ENCODE results near the gene TNFAIP8L1.

The TNFAIP8L1 gene

DNA sequence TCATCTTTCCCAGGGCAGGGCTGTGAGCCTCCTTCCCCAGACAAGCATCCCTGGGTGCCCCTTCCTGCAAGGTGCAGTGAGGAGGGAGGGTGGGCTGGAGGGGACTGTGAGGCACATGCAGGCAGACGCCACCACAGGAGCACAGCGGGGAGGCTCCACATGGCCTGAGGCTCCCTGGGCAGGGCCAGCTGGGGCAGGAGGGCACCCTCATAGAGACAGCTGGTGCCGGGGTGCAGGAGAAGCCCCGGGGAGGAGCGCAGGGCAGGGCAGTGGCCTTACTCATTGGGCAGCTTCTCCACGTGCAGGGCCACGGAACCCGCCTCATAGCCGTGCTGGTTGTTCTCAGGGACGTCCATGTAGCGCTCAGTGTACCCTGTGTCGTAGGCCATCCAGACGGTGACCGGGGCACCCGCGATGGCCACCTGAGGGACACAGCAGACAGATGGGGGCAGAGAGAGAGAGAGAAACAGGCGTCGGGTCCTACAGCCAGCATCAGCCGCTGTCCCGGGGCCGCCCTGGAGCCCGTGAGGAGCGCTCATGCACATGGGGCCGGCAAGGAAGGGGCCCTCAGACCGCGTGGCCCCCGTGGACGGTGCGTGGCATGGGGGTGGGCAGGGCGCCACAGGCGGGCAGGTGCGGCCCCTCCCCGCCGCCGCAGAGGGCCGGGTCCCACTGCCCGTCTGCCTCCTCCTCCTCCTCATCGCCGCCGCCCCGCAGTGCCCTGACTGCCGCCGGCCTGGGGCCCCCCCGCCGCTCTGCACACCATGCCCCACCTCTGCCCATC lies 43.3 kb downstream of the TNFAIP8L1 start:
- Histone ChIP-seq H3K4me3 (ENCODE audit: extremely low read depth, insufficient read depth, low read length, poor library complexity, severe bottlenecking) (no peak overlapping the region), H3K36me3 (ENCODE audit: control insufficient read depth, insufficient read depth, low read length) (peaks cover 65% of the 10 kb centered on the region), H3K27ac (ENCODE audit: low read depth, low read length, severe bottlenecking) (no peak overlapping the region), H3K4me1 (ENCODE audit: control insufficient read depth, insufficient read depth, low read length, poor library complexity, severe bottlenecking) (no peaks in the 10 kb centered on the region), H3K9me3 (ENCODE audit: control insufficient read depth, low read length) (no peaks in the 10 kb centered on the region)
- 97 to 98% methylated on average over 30 to 41 of the region's 45 CpGs for WGBS, 2 experiments (ENCODE audit: insufficient coverage in 2 of 2)

DNA sequence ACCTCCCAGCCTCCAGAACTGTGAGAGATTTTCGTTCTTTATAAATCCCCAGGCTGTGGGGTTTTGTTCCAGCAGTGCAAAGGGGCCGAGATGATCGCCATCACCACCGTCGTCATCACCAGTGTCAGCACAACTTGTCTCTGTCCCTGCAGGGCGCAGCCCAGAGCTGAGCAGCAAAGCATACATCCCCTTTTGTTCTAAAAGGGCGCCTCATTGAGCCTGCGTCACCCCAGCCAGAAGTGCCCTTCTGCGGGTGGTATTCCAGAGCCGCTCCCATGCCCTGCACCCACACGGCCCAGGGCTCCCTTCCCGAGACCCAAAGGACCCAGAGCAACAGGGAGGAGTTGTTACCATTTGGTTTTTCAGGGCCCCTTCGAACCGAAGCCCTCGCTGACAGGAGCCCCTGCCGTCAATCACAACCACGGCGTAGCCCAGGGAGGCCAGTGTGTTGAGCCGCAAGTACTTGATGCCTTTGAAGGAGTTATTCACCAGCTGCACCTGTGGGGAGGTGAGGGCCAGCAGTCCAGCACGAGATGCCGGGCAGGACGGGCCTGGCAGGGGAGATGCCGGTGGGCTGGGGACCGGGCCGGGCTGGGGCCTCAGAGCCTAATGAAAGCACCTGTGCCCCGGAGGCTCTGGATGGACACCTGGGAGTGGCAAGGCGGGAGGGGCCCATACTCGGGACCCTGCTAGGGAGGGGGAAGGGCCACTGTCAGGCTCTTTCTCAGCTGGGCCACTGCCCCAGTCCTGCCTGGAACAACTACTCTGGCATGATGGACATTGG lies 45.2 kb downstream of the TNFAIP8L1 start:
- Histone ChIP-seq H3K36me3 (ENCODE audit: control insufficient read depth, insufficient read depth, low read length) (peaks cover 62% of the 10 kb centered on the region), H3K4me3 (ENCODE audit: extremely low read depth, insufficient read depth, low read length, poor library complexity, severe bottlenecking) (no peak overlapping the region), H3K4me1 (ENCODE audit: control insufficient read depth, insufficient read depth, low read length, poor library complexity, severe bottlenecking) (no peaks in the 10 kb centered on the region), H3K27ac (ENCODE audit: low read depth, low read length, severe bottlenecking) (no peak overlapping the region), H3K9me3 (ENCODE audit: control insufficient read depth, low read length) (no peaks in the 10 kb centered on the region)
- 96% methylated on average over 26 to 28 of the region's 28 CpGs for WGBS, 2 experiments (ENCODE audit: insufficient coverage in 2 of 2)

DNA sequence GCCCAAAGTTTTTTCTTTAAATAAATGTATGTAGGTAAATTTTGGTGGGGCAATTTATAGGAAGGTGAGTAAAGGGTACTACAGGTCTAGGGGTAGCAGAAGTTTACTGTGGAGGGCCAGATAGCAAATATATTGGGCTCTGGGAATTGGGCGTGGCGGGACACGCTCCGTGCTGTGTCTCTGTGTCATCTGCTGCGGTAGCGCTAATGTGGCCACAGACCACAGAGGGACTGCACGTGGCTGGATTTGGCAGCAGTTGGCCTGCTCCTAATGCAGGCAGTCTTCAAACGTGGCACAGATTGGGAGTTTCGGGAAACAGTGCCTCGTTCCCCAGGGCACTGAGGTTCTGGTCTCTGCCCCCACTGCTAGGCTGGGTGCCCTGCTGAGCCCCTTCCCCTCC lies 47.4 kb downstream of the TNFAIP8L1 start:
- no peak overlapping the region for H3K27ac ChIP-seq (ENCODE audit: low read depth, low read length, severe bottlenecking)
- H3K9me3 ChIP-seq (ENCODE audit: control insufficient read depth, low read length) = no peaks in the 10 kb centered on the region
- H3K4me1 ChIP-seq (ENCODE audit: control insufficient read depth, insufficient read depth, low read length, poor library complexity, severe bottlenecking) = no peaks in the 10 kb centered on the region
- peaks cover 67% of the 10 kb centered on the region for H3K36me3 ChIP-seq (ENCODE audit: control insufficient read depth, insufficient read depth, low read length)
- no peak overlapping the region for H3K4me3 ChIP-seq (ENCODE audit: extremely low read depth, insufficient read depth, low read length, poor library complexity, severe bottlenecking)
- WGBS, 2 experiments (ENCODE audit: insufficient coverage in 2 of 2) = 94 to 99% methylated on average over 9 to 10 of the region's 10 CpGs

DNA sequence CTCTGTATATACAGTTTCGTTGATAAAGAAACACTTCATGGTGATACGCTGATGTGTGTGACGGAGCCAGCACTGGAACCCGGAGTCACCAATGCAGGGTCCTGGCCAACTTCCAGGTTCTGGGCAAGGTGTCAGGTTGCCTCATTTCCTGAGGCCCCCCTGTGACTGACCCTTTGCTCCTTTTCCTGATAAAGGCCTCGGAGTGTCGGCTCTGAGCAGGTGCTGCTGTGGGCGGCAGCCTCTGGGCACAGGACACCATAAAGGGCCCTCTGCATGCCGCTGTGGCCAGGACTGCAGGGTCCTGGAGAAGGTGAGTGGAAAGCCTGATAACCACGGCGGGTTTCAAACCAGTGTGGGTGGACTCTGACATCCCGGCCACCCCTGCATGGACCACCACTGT lies 48.1 kb downstream of the TNFAIP8L1 start:
- Histone ChIP-seq H3K4me1 (ENCODE audit: control insufficient read depth, insufficient read depth, low read length, poor library complexity, severe bottlenecking) (no peaks in the 10 kb centered on the region), H3K9me3 (ENCODE audit: control insufficient read depth, low read length) (no peaks in the 10 kb centered on the region), H3K27ac (ENCODE audit: low read depth, low read length, severe bottlenecking) (no peak overlapping the region), H3K36me3 (ENCODE audit: control insufficient read depth, insufficient read depth, low read length) (peaks cover 61% of the 10 kb centered on the region), H3K4me3 (ENCODE audit: extremely low read depth, insufficient read depth, low read length, poor library complexity, severe bottlenecking) (no peak overlapping the region)
- WGBS, 2 experiments (ENCODE audit: insufficient coverage in 2 of 2) = 92 to 96% methylated on average over 11 of the region's 11 CpGs

DNA sequence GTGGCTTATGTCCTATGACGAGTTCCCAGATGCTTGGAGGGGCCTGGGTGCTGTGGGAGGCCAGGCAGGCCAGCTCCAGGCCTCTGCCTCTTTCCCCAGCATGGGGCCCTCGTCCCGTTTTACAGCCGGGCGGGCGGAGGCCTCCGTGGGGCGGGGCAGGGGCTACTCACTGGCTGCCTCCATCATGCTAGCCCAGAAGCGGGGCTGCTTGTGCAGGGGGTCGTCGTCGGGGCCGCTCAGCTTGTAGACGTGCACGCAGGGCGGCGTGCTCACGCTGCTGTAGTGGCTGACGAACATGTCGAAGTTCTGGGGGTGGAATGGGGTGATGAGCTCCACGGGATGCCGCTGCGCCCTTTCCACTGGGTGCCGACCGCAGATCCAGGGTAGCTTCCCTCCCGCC lies 49.3 kb downstream of the TNFAIP8L1 start:
- H3K9me3 ChIP-seq (ENCODE audit: control insufficient read depth, low read length) = no peaks in the 10 kb centered on the region
- no peak overlapping the region for H3K27ac ChIP-seq (ENCODE audit: low read depth, low read length, severe bottlenecking)
- WGBS, 2 experiments (ENCODE audit: insufficient coverage in 2 of 2) = 95 to 97% methylated on average over 15 to 19 of the region's 26 CpGs
- peaks cover 55% of the 10 kb centered on the region for H3K36me3 ChIP-seq (ENCODE audit: control insufficient read depth, insufficient read depth, low read length)
- no peaks in the 10 kb centered on the region for H3K4me1 ChIP-seq (ENCODE audit: control insufficient read depth, insufficient read depth, low read length, poor library complexity, severe bottlenecking)
- no peak overlapping the region for H3K4me3 ChIP-seq (ENCODE audit: extremely low read depth, insufficient read depth, low read length, poor library complexity, severe bottlenecking)

DNA sequence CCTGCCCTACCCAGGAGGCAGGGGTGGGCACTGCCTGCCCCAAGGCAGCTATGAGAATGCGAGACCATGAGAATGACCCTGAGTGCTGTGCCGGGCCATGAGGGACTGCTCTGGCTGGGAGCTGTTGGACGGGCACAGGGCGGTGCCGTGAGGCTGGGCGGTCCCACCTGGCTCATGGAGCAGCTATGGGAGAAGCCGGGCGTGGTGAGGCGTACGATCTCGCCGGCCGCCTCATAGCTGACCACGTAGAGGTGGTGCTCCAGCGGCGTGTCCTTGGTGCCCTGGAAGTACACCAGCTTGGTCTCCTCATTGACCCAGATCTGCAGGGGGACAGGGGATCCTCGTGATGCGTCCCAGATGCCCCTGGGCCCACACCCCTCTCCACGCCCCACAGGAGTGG lies 50.1 kb downstream of the TNFAIP8L1 start:
- Histone ChIP-seq H3K4me3 (ENCODE audit: extremely low read depth, insufficient read depth, low read length, poor library complexity, severe bottlenecking) (no peak overlapping the region), H3K4me1 (ENCODE audit: control insufficient read depth, insufficient read depth, low read length, poor library complexity, severe bottlenecking) (no peaks in the 10 kb centered on the region), H3K36me3 (ENCODE audit: control insufficient read depth, insufficient read depth, low read length) (peaks cover 56% of the 10 kb centered on the region), H3K9me3 (ENCODE audit: control insufficient read depth, low read length) (no peaks in the 10 kb centered on the region), H3K27ac (ENCODE audit: low read depth, low read length, severe bottlenecking) (no peak overlapping the region)
- 96 to 98% methylated on average over 19 of the region's 19 CpGs for WGBS, 2 experiments (ENCODE audit: insufficient coverage in 2 of 2)

DNA sequence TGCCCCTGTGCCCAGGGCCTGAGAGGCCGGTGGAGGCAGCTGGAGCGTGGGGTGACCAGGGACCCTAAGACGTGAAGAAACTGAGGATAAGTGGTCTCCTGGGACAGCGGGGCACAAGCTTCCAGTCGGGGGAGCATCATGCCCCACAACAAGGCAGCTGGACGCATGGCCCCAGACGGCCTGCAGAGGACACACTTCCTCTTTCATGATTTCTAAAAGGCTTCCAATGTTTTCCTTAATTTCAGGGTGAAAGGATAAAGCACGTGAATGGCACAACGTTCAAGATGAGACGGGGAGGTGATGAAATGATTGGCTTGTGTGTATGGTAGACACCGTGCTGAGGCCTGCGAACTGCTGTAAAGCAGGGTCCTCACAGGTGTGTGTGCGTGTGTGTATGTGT lies 51.0 kb downstream of the TNFAIP8L1 start:
- no peaks in the 10 kb centered on the region for H3K4me1 ChIP-seq (ENCODE audit: control insufficient read depth, insufficient read depth, low read length, poor library complexity, severe bottlenecking)
- H3K9me3 ChIP-seq (ENCODE audit: control insufficient read depth, low read length) = no peaks in the 10 kb centered on the region
- WGBS, 2 experiments (ENCODE audit: insufficient coverage in 2 of 2) = 91 to 94% methylated on average over 13 of the region's 13 CpGs
- H3K4me3 ChIP-seq (ENCODE audit: extremely low read depth, insufficient read depth, low read length, poor library complexity, severe bottlenecking) = no peak overlapping the region
- H3K27ac ChIP-seq (ENCODE audit: low read depth, low read length, severe bottlenecking) = no peak overlapping the region
- H3K36me3 ChIP-seq (ENCODE audit: control insufficient read depth, insufficient read depth, low read length) = peaks cover 61% of the 10 kb centered on the region

DNA sequence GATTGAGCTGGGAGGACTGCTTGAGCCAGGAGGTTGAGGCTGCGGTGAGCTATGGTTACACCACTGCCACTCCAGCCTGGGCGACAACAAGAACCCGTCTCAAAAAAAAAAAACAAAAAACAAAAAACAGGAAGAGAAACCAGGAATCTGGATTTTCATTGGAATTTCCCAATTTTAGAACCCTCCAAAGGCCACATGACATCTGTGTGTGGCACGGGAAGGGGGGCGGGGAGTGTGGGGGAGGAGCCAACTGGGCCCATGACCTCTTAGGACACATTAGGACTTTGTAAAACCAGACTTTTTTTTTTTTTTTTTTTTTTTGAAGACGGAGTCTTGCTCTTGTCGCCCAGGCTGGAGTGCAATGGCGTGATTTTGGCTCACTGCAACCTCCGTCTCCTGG lies 52.1 kb downstream of the TNFAIP8L1 start:
- WGBS, 2 experiments (ENCODE audit: insufficient coverage in 2 of 2) = 100% methylated on average over 1 of the region's 9 CpGs; no CpG with 5 or more reads in 1 of the 2 experiments
- no peak overlapping the region for H3K27ac ChIP-seq (ENCODE audit: low read depth, low read length, severe bottlenecking)
- H3K36me3 ChIP-seq (ENCODE audit: control insufficient read depth, insufficient read depth, low read length) = peaks cover 70% of the 10 kb centered on the region
- no peaks in the 10 kb centered on the region for H3K9me3 ChIP-seq (ENCODE audit: control insufficient read depth, low read length)
- no peaks in the 10 kb centered on the region for H3K4me1 ChIP-seq (ENCODE audit: control insufficient read depth, insufficient read depth, low read length, poor library complexity, severe bottlenecking)
- H3K4me3 ChIP-seq (ENCODE audit: extremely low read depth, insufficient read depth, low read length, poor library complexity, severe bottlenecking) = no peak overlapping the region

DNA sequence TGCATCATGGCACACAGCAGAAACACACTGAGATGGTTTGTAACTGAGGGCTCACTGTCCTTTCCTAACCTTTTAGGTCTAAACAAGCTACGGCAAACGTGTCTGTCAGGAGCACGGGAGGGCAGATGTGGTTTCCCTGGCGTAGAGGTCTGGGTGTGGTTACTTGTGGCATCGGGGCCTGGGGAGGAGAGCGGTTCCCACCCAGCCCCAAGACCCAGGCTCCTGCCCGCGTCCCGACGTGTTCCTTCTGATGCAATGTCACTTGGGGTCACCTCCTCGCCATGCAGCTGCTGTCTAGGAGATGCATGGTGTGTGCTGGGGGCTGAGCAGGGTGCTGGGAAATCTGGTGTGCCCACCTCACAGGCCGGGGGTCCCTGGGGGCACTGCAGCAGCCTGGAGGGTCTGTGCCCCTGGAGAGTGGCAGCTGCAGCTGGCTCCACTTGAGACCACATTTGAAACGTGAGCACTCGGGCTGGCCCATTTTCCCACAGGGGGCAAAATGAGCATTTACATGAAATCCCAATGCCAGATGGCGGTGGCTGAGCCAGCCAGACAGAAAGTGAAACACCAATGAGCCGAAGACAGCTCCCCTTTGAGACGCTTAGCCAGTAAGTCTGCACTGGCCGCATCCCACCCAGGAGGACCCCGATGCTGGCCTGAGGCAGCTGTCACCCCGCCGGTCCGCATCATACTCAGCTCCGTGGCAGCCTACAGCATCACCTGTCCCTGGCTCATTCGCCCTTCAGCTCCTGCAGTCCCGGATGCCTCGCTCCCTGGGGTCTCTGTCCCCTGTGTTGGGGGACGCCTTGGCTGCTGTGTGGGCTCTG lies 53.1 kb downstream of the TNFAIP8L1 start:
- H3K9me3 ChIP-seq (ENCODE audit: control insufficient read depth, low read length) = no peaks in the 10 kb centered on the region
- WGBS, 2 experiments (ENCODE audit: insufficient coverage in 2 of 2) = 92 to 98% methylated on average over 9 to 13 of the region's 27 CpGs
- peaks cover 68% of the 10 kb centered on the region for H3K36me3 ChIP-seq (ENCODE audit: control insufficient read depth, insufficient read depth, low read length)
- H3K4me3 ChIP-seq (ENCODE audit: extremely low read depth, insufficient read depth, low read length, poor library complexity, severe bottlenecking) = no peak overlapping the region
- H3K4me1 ChIP-seq (ENCODE audit: control insufficient read depth, insufficient read depth, low read length, poor library complexity, severe bottlenecking) = no peaks in the 10 kb centered on the region
- H3K27ac ChIP-seq (ENCODE audit: low read depth, low read length, severe bottlenecking) = no peak overlapping the region

DNA sequence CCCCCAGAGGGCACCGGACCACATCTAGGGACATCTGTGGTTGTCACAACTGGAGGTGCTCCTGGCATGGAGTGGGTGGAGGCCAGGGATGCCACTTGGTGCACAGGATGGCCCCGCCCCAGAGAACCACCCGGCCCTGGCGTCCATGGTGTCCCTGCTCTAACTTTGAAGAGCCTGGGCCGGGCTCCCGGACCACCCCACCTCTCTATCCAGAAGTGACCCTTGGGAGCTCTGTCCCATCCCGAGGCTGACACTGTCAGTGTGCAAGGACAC lies 53.7 kb downstream of the TNFAIP8L1 start:
- WGBS, 2 experiments (ENCODE audit: insufficient coverage in 2 of 2) = 100% methylated on average over 3 of the region's 7 CpGs; no CpG with 5 or more reads in 1 of the 2 experiments
- Histone ChIP-seq H3K27ac (ENCODE audit: low read depth, low read length, severe bottlenecking) (no peak overlapping the region), H3K36me3 (ENCODE audit: control insufficient read depth, insufficient read depth, low read length) (peaks cover 72% of the 10 kb centered on the region), H3K9me3 (ENCODE audit: control insufficient read depth, low read length) (no peaks in the 10 kb centered on the region), H3K4me3 (ENCODE audit: extremely low read depth, insufficient read depth, low read length, poor library complexity, severe bottlenecking) (no peak overlapping the region), H3K4me1 (ENCODE audit: control insufficient read depth, insufficient read depth, low read length, poor library complexity, severe bottlenecking) (no peaks in the 10 kb centered on the region)
